GM10266 (cell line): ENCODE results near the gene TBXAS1.

Experiments used
- DNase-seq: peaks from one replicate; pipeline ENCODE4 v3.0.0; 2012; ENCODE audit errors: extremely low spot score
- CTCF ChIP-seq: IDR thresholded peaks from 2 replicates; pipeline ENCODE4 v1.5.1; 2012; ENCODE audit warnings: mild to moderate bottlenecking, low read depth; ENCODE audit not compliant: control insufficient read depth, insufficient read depth; ENCODE audit errors: missing control alignments

The TBXAS1 gene

GRCh38 chr7:139946533-139946932, 117.5 kb downstream of the TBXAS1 start:
- no peak for DNase-seq

GRCh38 chr7:139947021-139947420, 118.0 kb downstream of the TBXAS1 start:
- TF ChIP-seq CTCF: no peak
- no peak for DNase-seq

More at GRCh38 chr7:139946533-139946932, 117.5 kb downstream of the TBXAS1 start:
- TF ChIP-seq CTCF: no peak

- no peak for TF ChIP-seq CTCF
- no peak for DNase-seq
Measured at GRCh38 chr7:139948167-139948566, 119.1 kb downstream of the TBXAS1 start.

- no peak for DNase-seq
- no peak for TF ChIP-seq CTCF
Measured at GRCh38 chr7:139948587-139949335, 119.7 kb downstream of the TBXAS1 start.

- no peak for DNase-seq
- no peak for TF ChIP-seq CTCF
Measured at GRCh38 chr7:139949629-139950028, 120.6 kb downstream of the TBXAS1 start.

GRCh38 chr7:139950881-139951525, 121.9 kb downstream of the TBXAS1 start:
- DNase-seq: no peak
- no peak for TF ChIP-seq CTCF

GRCh38 chr7:139953229-139953628, 124.2 kb downstream of the TBXAS1 start:
- TF ChIP-seq CTCF: no peak
- DNase-seq: no peak
